ENCODE data around the gene TCF7L1.
A peak's percentile ranks its signal among the peaks of the same experiment; 100 is the strongest.

The TCF7L1 gene

DNA sequence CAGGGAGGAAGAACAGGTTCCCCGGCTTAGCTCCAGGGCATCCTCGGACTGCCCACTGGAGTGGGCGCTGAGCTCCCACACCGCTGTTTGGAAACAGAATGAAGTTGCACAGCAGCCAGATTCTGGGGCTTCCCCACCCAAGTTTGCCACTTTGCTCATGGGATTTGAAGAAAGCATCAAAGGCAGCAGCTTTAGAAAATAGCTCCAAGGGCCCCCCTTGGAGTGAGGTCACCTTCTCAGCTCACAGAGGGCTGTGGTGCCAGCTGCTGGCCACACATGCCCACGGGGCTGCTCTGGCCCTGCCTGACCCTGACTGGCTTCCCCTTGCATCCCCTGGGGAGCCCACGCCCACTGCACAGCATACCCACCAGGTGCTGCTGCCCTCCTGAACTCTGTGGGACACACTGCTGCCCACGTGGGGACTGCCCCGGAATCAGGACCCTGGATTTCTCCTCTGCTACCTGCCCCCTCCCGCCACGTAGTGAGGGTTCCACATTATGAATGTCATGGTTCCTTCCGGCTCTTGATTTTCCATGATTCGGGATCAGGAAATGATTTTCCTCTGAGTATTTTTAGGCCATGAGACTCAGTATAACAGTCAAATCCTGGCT, 124.3 kb downstream of the TCF7L1 start:
- DNase-seq: peak; percentile 41

DNA sequence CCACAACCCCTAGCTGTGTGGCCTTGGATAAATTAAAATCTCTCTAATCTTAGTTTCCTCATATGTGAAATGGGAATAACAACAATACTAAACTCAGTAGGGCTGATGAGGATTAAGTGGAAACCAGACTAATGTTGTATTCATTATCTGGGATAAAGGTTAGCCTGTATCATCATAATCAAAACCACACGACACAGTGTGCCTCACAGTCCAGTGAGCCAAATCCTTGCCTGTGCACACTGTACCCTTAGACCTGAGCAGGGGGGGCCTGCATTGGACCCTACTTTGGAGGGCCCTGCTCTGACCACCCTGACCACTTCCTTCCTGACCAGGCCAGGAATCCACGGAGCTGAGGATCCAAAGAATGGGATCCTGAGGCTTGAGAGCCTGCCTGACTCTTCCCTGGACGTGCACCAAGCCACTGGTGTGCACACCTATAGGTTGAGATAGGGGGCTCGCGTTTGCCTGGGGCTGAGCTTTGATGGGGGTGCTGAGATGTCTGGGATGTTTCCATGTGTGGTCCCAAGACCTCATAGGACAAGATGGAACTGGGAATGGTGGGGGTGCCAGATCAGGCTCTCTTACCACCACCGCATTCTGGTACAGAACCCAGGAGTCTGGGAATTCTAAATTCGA, 124.9 kb downstream of the TCF7L1 start:
- DNase-seq: no peak

DNA sequence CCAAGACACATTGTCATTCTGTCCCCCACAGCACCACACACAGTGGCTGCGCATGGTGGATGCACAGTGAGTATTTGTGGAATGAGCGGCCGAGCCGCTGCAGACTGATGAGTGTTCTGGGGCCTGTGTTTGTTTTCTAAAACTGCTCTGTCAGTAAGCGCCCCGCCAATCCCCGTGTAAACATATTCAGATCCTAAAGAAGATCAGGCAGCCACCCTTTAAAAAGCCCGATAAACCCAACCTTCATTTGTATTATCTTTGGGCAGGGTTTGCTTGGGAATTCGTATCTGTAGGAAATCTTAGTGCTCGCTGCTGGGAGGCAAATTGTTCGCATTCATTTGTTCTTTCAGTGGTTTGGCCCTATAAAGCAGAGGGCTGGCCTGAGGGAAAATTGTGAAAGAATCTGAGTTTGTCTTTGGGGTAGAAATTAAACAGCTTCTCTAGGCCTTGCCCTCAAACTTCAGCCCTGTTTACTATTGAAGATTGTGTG, 126.0 kb downstream of the TCF7L1 start:
- DNase-seq: peak; percentile 43

DNA sequence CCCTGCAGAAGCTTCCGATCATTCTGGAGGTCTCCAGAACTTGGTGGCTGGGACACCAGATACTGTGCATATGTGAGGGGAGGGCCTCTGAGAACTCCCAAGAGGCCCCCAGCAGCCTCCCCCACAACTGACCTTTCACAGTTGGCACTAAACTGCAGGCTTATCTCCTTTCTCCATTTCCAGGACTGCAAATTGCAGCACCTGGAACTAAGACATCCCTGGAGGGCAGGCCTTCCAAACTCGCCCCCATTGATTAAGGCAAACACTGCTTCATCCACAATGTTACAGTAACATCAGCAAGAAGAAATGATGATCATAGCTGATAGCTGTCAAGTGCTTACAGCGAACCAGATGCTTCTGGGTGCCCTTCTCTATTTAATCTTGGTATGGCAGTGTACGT, 126.7 kb downstream of the TCF7L1 start:
- DNase-seq: no peak

DNA sequence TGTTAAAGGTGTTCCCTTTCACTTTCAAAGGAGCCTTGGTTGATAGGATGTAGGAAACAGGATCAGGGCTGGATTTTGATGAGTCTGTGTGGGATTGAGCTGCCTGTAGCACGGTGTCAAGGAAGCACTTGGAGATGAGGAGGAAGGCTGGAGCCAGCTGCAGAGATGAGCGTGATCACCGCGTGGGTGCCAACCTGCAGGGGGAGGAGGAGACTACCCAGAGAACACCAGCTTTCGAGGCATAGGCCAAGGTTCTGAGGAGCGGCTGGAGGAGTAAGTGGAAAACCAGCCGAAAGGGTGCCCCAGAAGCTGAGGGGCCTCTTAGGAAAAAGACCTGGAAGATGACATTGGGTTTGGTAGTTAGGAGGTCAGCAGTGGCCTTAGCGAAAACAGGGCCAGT, 130.4 kb downstream of the TCF7L1 start:
- DNase-seq: no peak

DNA sequence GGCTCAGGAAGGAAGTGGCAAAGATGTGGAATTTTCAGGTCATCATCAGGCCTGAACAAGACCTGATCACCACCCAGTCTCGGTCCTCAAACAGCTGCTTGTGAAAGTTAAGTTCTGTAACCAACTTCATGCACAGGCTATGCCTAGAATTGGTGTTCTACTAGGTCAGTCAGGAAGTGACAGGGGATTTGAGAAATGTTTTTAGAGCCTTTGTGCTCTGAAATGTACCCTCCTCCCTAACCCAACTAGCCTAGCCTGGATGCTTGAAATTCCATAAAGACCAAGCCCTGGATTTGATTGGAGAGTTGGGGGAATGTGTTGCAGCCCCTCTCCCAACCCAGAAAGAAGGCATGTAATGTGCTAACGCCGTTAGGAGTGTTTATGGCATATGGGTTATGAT, 131.3 kb downstream of the TCF7L1 start:
- no peak for DNase-seq

DNA sequence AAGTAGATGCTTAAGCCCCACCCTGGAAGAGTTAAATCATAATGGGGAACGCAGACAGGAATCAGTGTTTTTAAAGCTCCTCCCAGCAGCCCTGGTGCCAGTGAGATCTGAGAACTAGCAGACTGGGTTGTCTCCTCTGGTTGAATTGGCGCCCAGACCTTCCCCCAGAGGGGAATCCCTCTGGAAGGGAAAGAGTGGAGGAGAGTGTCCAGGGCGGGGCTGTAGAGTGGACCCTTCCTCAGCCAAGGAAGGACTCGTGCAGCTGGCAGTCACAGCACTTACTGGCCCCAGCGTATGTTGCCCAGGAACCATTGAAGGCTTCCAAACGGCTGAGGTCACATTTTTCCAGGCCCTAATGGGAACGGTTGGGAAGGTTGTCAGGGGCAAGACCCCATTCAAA, 132.1 kb downstream of the TCF7L1 start:
- DNase-seq: peak; percentile 87

DNA sequence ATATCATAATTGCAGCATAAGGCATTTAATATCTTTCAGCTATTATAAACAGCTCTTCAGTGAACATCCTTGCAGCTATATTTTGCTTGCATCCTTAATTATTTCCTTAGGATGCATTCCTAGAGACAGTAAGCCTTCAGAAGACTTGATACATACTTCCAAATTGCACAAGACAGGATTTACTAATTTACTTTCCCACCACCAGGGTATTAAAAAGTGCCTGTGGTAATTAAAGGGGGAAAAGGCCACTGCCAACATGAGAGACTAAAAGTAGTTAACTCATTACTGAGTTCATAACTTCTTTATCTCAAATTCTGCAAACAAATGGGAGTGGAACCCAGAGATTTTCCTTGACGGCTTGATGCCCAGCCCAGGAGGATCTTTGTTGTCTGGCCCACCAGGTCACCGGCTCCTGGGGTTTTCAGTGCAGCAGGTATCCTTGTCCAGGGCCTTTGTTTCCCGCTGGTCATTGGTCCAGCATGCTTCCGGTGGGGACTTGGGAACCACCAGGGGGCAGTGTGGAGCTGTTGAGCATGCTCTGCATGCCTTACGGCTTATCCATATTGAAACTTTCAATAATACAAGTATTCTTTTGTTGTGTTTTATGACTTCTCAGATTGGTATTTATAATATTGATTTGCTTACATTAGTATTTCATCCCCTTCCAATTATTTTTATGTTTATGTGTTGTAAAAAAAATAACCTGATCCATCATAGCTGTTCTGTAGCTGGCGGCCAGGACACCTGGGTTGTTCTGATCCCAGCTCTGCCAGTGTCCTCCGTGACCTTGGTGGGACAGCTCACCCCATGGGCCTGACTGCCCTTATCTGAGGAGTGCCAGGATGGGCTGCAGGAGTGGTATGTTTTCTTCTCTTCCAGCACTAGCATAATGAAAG, 133.2 kb downstream of the TCF7L1 start:
- no peak for DNase-seq

DNA sequence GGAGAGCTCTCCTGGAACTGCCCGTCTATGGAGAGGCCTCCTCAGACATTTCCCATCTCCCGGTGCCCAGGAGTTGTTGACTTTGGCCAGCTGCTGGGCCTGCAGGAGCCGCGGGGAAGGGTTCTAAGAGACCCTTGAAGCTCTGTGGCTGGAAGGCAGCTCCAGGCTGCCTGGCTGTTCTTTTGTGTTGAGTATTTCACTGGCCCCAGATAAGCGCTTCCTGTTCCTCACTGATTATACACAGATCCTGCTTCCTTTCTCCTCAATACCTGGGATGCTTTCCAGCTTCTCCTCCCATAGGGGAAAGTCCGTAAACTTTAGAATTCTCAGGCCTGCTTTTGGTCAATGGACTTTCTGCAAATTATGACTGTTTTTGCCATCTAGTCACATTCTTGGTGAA, 136.8 kb downstream of the TCF7L1 start:
- no peak for DNase-seq

DNA sequence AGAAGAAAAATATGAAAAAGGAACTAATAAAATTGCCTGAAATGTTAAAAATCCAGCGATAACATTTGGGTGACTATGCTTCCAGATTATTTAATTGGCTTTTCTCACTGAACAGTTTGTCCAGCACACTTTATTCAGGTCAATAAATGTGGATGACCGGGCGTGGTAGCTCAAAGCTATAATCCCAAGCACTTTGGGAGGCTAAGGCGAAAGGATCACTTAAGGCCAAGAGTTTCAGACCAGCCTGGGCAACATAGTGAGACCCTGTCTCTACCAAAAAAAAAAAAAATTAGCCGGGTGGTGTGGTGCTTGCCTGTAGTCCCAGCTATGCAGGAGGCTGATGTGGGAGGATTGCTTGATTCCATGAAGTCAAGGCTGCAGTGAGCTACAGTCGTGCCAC, 139.2 kb downstream of the TCF7L1 start:
- DNase-seq: no peak

DNA sequence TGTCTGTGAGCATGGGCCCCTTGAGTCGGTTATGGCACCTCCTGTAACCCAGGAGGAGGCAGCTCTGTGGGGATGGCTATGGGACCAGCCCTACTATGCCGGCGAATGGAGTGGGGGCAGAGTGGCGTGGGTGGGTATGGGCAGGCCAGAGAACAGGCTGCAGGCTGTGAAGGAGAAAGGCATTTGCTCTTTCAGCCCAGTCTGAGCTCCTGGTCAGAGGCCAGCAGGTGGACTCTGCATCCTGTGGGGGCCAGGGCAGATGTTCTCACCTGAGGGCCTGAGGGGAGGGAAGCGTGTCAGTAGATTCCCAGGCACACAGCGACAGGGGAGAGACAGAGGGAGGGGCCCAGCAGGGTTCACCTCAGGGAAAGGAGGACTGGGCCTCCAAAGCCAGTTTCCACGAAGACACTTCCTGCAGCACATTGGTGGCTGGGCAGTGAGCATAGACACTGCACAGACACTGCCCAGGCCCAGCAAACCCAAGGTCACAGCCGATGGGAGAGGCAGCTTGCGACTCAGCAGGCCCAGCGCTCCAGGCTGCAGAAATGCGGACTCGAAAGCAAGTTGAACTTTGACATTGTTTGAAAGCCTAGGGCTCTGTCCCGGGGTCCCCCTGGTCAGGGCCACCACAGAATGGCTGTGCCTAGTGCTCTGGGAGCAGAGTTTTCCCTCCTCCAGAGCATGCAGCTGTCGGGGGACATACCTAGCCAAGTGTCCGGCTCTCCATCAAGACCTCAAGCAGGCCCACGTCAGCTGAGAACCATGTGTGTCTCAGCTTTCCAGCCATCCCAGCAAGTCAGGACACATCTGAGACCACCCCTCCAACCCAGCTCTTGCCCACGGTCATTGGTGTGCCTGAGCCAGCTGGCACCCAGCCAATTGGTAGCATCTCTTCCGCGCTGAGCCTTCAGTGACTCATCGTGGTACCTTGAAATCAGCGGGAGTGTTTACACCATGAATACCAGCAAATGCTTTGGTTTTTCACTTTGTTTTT, 140.8 kb downstream of the TCF7L1 start:
- peak; percentile 49 for DNase-seq

DNA sequence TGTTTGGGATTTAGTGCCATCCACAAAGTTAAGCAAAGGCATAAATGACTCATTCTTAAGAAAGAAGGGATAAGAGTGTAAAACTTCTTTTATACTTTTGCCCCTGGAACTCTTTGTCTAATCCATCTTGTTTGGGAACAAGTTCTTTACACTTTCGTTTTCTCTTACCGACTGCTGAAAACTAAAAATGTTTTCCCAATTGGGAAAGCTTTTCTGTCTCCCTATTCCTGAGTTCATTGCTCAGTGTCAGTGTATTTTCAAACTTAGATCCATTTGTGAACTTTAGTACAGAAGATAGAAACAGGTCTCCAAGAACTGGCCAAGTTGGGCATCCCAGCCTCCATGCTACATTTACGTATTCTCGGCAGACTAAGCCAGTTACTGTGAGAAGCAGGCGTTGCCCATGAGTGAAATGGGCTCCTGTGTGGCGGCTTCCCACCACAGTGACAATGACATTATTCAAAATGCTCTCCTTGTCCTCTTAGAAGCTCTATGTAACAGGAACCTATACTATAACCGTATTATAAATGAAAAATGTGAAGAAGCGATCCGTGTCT, 142.9 kb downstream of the TCF7L1 start:
- DNase-seq: no peak

DNA sequence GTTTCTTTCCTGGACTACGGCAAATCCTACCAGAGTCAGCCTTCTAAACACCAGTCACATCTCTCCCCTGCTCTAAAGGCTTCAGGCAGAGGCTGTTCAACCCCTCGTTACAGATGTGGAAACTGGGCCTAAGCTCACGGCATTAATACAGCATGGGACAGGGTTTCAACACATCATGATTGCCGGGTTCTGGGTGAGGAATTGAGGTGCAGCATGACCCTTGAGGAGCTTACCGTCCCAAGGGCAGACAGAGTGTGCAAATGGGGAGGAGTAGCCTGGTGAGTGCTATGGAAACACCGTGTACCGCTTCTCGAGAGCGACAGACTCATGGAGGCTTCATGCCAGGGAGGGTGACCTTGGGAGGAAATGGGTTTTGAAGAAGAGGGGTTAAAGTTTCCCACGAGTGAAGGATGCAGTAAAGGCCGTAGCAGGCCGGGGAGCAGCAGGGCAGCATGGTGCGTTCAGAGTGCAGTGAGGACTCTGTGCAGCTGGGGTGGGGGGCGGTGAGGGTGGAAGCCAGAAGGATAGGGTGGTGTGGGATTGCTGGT, 143.5 kb downstream of the TCF7L1 start:
- no peak for DNase-seq

DNA sequence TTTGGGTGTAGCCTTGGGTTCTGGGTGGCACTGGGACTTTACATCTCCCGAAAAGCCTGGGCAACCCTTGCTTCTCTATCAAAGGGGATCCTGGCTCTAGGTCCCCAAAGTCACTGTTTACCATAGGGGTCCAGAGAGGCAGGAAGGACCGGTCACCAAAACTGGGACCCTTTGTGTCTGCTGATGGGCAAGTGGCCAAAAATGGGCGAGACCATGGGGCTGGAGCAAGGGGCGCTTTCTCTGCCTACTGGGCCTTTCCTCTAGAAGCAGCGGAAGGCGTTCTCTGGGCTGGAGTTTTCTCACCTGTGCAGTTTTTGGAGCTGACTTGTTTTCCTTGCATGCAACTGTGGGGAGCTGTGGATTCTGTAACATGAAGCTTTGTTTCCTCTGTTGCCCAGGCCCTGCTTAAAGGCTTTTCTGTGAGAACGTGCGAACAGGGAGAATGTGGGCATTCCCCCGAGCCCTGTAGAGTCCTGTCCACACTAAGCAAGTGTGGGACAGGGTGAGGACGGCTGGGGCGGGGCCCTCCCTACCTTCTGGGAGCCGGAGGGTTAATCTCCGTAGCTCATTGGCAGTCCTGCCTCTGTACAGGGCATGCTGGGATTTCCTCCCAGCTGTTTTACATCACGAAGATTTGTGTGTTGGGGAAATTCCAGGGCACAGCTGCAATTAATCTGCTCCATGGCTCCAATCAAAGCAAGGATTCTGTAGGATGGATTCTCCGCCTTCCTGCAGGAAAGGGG, 144.4 kb downstream of the TCF7L1 start:
- DNase-seq: peak; percentile 90

DNA sequence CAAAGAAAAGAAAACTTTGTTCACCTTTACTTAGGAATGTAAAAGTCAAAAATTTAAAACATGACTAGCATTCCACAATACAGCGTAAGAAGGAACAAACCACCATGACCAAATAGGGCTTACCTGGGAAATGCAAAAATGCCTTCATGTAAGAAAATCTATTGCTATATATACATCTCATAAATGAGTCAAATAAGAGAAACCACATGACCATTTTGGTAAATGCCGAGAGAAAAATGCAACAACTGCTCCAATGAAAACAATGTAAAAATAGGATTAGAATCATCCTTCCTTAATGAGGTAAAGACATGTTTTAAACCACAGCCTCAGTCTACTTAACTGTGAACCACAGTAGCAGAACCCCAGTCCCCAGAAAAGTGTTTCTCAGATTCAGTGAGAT, 145.2 kb downstream of the TCF7L1 start:
- no peak for DNase-seq

DNA sequence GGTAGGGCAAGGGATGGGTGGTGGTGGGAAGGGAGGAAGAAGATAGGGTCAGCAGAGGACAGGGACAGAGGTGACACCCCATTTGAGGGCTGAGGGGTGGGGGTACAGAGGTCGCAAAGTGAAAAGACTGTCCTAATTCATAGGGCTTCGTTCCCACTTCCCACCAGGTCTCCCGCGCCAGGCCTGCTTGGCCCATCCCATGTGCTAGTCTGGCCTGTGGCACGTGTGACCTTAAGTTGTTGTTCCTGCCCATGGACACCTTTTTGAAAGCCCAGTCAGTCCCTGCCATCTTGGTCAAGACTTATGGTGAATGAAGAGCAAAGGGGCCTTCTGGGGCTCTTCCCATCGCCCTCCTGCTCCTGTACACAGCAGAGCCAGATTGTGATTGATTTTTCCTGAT, 148.4 kb downstream of the TCF7L1 start:
- no peak for DNase-seq

DNA sequence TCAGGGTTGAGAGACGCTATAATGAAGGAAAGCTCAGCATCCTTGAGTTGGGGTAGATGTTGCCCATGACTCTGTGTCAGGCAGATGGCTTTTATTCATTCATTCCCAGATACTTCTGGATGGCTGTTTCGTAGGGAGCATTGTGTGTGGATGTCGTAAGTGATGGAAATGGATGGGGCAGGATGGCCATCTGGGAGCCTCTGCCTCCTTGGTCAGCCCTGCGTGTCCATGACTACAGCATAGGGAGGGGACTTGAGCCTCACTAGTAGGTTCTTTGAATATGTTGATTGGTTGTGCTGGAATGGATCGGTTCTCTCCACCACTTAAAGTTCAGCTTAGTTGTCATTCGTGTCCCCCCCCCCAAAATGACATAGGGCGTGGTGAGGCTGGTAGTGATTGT, 149.7 kb downstream of the TCF7L1 start:
- no peak for DNase-seq

DNA sequence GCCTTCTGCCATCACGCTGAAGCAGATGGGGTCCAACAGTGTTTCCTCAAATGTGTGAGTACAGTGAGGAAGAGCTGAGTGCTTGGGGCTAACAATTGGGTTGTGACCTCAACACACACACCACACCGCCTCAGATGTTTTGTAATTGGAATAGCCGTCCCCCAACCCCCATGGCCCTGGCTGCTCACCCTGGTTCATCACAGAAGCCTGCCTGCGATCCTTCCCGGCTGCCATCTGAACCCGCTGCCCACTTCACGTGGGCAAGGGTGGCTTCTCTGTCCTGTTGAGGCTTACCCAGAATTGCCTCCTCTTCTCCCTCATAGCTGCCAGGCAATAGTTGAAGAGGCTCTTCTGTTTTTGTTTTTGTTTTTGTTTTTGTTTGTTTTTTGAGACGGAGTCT, 150.4 kb downstream of the TCF7L1 start:
- DNase-seq: no peak

DNA sequence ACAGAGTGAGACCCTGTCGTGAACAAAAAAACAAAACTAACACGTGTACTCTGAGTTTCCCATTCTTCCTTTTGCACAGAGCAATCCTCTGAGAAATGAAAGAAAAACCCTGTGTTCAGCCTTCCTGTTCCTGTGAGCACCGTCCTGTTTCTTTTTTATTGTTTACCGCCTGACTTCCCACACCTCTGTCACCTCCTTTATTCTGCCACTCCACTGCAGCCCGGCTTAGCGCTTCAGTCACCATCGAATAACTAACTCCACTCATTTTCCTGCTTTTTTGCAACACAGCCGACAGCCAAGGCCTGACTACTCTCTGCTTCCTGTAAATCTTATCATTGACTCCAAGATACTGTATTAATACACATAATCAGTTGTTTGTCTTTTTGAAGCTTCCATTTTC, 153.7 kb downstream of the TCF7L1 start:
- no peak for DNase-seq

DNA sequence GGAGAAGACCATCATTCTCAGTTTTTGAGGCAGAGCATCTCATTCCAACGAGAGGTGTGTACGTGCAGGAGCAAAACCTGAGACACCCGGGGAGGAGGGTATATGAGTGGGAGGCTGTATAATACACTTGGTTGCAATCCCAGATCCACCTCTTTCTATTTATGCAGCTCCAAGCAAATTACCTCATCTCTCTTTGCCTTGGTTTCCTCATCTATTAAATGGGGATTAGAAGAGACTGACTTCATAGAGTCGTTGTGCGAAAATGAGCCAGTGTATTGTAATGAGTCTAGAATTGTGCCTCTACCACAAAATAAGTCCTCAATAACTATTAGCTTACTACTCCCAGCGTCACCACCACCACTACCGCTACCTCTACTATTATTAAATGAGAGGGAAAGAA, 154.5 kb downstream of the TCF7L1 start:
- DNase-seq: no peak

DNA sequence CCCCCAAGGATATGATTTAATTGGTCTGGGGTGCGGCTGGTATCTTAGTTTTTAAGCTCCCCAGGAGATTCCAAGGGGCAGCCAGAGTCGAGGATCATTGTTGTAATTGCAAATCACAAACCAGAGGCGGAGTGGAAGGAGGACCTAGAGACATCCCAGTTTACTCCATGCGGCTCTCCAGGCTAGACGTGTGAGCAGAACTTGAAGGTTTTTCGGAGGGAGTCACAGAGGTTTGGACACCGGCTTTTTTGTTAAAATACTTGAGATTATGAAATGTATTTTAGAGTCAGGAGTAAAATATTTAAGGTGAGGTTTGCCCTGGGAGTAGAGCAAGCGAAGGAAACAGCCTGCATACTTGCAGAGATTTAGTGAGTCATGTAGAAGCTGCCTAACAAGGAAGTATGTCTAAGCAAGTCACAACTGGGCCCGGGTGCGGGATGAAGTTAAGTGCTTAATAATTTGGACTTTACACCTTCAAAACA, 155.1 kb downstream of the TCF7L1 start:
- DNase-seq: no peak

Data from femur (tissue), 1 donor.